HUDEP-2 (cell line): Measurements from ENCODE around the gene ZCWPW1.
"Not testable (repeated sequence)": the region's sequence is repeated elsewhere in the genome, so short reads cannot be mapped to it uniquely, and the experiment has no call there.

Experiments used
- DNase-seq, 76 experiments: peaks; one replicate each; lab custom pipeline; 2025; ENCODE audit not compliant: unreplicated experiment in 76 of 76; lab: John Stamatoyannopoulos, UW

ZCWPW1 gene

DNA sequence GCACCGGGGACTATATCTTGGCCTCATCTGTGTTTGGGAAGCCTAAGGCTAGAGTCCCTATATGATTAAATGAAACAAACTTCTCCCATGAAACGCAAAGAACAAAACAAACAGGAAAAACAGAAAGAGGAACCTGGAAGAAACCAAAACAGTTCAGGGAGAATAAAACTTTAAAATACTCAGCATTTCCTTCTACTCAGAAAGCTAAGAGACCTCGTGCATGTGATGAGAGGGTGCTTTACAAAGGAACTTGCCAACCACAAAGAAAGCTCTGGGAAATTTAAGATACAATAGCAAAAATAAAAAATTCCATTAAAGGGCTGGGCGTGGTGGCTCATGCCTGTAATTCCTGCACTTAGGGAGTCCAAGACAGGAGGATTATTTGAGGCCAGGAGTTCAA is 48.3 kb downstream of the ZCWPW1 start:
- DNase-seq = no peak

DNA sequence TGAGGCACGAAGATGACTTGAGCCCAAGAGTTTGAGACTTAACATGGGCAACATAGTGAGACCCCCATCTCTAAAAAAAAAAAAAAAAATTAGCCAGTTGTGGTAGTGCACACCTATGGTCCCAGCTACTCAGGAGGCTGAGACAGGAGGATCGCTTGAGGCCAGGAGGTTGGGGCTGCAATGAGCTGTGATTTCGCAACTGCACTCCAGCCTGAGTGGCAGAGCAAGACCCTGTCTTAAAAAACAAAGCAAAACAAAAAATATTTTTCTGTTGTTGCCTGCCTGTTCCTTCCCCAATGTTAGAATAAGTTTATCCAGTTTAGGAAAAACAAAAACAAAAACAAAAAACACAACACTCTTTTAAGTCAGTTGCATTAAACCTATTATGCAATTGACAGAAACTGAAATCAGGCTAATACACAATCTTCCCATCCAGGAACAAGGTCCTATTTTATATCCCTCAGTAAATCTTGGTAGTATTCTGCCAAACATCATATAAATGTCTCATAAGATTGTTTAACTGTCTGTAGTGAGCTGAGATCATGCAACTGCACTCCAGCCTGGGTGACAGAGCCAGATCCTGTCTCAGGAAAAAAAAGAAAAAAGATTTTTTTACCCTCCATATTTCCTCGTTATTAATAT is 50.3 kb downstream of the ZCWPW1 start:
- no peak for DNase-seq

GRCh38 chr7:100376066-100376465 is 52.4 kb downstream of the ZCWPW1 start:
- DNase-seq = no peak

GRCh38 chr7:100374601-100375000 is 53.9 kb downstream of the ZCWPW1 start:
- no peak for DNase-seq

DNA sequence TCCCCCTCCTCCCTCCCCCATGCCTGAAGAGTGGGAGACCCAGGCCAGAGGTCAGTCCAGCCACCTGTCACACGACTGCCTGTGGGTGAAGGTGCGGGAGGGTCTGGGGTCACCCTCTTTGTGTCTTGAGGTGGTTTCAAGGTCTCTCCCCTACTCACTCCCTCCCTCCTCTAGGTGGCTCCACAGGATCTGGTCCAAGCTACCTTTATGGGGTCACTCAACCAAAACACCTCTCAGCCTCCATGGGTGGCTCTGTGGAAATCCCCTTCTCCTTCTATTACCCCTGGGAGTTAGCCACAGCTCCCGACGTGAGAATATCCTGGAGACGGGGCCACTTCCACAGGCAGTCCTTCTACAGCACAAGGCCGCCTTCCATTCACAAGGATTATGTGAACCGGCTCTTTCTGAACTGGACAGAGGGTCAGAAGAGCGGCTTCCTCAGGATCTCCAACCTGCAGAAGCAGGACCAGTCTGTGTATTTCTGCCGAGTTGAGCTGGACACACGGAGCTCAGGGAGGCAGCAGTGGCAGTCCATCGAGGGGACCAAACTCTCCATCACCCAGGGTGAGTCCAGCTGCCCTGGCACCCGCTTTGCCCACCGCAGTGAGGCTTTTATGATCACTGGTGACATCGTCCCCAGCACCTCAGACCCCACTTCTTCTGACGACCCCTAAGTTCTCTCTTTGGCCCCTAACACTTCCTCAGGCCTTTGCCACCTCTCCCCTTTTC is 54.5 kb downstream of the ZCWPW1 start:
- DNase-seq = not testable (repeated sequence)

DNA sequence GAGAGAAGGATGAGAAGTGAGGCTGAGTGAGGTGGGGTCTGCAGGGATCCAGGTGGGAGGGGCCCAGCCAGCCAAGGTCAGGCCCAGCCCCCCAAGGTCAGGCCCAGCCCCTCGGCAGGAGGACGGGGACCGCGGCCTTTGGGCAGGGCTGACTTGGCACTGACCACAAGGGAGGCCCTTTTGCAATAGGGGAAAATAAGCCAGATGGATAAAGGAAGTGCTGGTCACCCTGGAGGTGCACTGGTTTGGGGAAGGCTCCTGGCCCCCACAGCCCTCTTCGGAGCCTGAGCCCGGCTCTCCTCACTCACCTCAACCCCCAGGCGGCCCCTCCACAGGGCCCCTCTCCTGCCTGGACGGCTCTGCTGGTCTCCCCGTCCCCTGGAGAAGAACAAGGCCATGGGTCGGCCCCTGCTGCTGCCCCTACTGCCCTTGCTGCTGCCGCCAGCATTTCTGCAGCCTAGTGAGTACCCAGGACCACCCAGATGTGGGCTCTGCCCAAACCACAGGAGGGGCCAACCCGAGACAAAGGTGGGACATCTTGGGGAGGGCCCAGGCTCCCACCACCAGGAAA is 55.2 kb downstream of the ZCWPW1 start, which contains the start of gene PILRA:
PILRA (plus strand) TSS at position 227 of the 571 bp plus-strand sequence; CDS start at position 397, 170 bp downstream.
- no peak for DNase-seq

GRCh38 chr7:100372694-100373093 is 55.8 kb downstream of the ZCWPW1 start:
- DNase-seq = no peak

GRCh38 chr7:100372256-100372655 is 56.2 kb downstream of the ZCWPW1 start:
- DNase-seq = no peak

DNA sequence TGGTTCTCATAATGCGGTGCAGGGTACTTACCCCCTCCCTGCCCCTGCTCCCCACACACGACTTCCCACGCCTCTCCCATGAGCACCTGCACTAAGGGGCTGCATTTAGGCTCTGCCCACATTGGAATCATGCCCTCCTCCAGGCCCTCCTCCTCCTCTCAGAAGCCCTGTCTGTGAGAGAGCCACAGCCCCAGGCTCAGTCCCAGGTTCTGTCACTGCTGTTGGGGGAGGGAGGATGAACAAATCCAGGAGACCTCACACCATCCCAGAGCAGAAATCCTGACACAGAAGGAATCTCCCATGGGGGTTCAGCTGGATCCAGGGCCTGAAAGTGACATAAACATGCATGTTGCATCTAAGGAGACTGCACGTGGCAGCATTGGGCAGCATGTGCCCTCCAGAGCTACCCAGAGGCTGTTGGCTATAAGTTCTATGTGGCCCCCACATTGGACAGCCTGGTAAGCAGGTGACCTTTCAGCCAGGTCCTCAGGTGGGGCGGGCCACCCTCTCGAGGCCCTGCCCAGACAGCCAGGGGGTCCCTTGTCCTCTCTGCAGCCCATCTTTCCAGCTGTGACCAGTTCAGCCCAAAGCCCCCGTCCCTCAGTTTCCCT is 56.8 kb downstream of the ZCWPW1 start:
- DNase-seq = no peak

GRCh38 chr7:100370746-100371145 is 57.8 kb downstream of the ZCWPW1 start:
- DNase-seq = no peak

- no peak for DNase-seq
These were observed 58.2 kb downstream of the ZCWPW1 start for GRCh38 chr7:100370303-100370702.

DNA sequence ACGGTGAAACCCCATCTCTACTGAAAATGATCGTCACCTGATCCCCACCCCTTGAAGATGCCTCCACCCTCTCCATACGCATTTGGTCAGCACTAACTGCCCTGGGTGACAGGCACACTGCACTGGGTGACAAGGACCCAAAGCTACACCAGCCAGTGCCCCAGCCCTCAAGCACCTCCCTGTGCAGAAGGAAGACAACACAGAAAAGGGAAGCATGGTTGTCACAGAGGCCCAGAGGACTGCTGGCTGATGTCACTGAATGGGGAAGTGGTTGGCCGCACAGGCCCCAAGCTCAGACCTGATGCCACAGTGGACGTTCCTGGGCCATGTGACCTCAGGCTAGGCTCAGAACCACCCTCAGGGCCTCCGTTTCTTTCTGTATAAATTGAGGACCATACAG is 59.4 kb downstream of the ZCWPW1 start:
- peak in 14 of 76 experiments; percentile 1 to 30 (median 14) for DNase-seq

GRCh38 chr7:100367676-100368613 is 60.6 kb downstream of the ZCWPW1 start:
- DNase-seq = peak in 1 of 76 experiments; percentile 1

DNA sequence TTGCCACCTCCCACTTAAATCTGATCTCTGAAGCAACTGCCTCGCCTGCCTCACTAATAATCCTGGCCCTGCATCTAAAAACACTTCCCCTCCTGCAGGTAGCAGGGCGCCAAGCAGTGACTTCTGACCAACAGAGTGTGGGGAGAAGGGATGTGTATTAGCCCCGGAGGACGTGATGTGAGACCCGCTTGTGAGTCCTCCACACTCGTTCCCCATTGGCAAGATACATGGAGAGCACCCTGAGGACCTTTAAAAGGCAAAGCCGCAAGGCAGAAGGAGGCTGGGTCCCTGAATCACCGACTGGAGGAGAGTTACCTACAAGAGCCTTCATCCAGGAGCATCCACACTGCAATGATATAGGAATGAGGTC is 61.3 kb downstream of the ZCWPW1 start:
- DNase-seq = peak in 1 of 76 experiments; percentile 2

- no peak for DNase-seq
These were observed 61.9 kb downstream of the ZCWPW1 start for GRCh38 chr7:100366411-100367250.

- DNase-seq = not testable (repeated sequence)
These were observed 62.5 kb downstream of the ZCWPW1 start for GRCh38 chr7:100365998-100366367.

DNA sequence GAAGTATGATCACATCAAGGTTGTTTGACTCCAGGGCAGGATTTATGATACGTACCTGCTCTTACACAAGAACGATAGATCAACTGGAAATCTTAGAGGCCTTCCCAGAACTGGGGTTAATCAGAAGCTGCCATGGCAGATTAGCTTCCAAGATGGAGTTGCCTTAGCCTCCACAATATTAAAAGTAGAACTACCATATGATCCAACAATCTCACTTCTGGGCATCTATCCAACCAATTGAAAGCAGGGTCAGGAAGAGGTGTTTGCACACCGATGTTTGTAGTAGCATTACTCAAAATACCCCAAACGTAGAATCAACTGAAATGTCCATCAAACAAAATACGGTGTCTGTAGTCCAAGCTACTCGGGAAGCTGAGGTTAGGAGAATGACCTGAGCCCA is 64.0 kb downstream of the ZCWPW1 start:
- no peak for DNase-seq

DNA sequence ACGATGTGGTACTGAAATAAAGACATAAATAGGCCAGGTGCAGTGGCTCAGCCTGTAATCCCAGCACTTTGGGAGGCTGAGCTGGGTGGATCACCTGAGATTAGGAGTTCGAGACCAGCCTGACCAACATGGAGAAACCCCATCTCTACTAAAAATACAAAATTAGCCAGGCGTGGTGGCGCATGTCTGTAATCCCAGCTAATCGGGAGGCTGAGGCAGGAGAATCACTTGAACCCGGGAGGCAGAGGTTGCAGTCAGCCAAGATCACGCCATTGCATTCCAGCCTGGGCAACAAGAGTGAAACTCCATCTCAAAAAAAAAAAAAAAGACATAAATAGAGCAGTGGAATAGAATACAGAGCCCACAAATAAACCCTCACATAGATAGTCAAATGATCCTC is 64.7 kb downstream of the ZCWPW1 start:
- DNase-seq = not testable (repeated sequence)

- DNase-seq = no peak
These were observed 65.4 kb downstream of the ZCWPW1 start for GRCh38 chr7:100363098-100363497.
